ENCODE measurements around the gene POP7. TPM values are rescaled to one million over a fixed set of nuclear protein-coding genes. Genes with fewer than 3 reads are reported as not detected.
A peak's percentile ranks its signal among the peaks of the same experiment; 100 is the strongest.

The POP7 gene
- total RNA-seq, 1 experiment from 2014 or later: 96.9 TPM

DNA sequence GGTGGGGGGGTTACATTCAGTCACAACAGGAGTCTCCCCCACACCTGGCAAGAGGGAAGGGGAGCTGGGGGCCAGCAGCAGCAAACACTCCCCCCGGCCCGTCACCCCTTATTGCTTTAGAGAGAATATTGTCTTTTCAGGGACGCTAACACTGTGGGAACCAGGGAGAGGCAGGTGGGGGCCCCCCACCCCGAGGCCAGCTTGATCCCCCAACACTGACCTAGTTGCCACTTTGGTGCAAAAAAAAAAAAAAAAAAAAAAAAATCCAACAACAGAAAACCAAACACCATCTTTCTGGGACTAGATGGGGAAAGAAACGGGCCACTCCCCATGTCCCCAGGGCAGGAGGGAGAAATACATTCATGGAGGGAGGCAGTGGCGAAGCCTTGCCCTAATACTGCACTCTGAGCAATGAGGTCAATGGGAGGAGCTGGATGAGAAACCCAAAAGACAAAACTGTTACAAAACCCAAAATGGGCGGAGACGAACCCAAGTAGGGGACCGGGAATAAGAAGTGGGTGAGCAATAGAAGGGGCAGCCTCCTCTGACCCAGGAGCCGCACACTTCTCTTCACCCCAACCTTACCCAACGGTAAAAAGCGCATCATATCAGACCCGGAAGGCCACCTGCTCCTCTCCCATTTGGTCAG, 25.9 kb upstream of the POP7 start:
- no peaks in the 10 kb centered on the region for H3K4me1 ChIP-seq (ENCODE audit: insufficient read depth, low read length)
- H3K79me1 ChIP-seq (ENCODE audit: insufficient read depth, low read depth, low read length, poor library complexity, severe bottlenecking): no peaks in the 10 kb centered on the region
- H3K27ac ChIP-seq (ENCODE audit: insufficient read length, low read depth, low read length): no peak overlapping the region
- no peak overlapping the region for H3K4me3 Mint-ChIP-seq
- DNase-seq: no peak
- TF ChIP-seq, protein P1, sequence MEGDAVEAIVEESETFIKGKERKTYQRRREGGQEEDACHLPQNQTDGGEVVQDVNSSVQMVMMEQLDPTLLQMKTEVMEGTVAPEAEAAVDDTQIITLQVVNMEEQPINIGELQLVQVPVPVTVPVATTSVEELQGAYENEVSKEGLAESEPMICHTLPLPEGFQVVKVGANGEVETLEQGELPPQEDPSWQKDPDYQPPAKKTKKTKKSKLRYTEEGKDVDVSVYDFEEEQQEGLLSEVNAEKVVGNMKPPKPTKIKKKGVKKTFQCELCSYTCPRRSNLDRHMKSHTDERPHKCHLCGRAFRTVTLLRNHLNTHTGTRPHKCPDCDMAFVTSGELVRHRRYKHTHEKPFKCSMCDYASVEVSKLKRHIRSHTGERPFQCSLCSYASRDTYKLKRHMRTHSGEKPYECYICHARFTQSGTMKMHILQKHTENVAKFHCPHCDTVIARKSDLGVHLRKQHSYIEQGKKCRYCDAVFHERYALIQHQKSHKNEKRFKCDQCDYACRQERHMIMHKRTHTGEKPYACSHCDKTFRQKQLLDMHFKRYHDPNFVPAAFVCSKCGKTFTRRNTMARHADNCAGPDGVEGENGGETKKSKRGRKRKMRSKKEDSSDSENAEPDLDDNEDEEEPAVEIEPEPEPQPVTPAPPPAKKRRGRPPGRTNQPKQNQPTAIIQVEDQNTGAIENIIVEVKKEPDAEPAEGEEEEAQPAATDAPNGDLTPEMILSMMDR (conservative IDR thresholded peaks at IDR 0.05): no peak
- no peak overlapping the region for H2AFZ ChIP-seq (ENCODE audit: low read length)
- H2BK15ac ChIP-seq (ENCODE audit: low read depth, low read length): no peak overlapping the region
- H3K9ac ChIP-seq (ENCODE audit: extremely low read depth, insufficient read length, low read length): no peak overlapping the region
- no peak overlapping the region for H4K5ac ChIP-seq (ENCODE audit: insufficient read length, low read depth, low read length)
- H3K23me2 ChIP-seq (ENCODE audit: insufficient read length, low read depth, low read length, poor library complexity, severe bottlenecking): peaks cover 8% of the 10 kb centered on the region
- no peak overlapping the region for H2BK120ac ChIP-seq (ENCODE audit: low read depth, low read length, poor library complexity, severe bottlenecking)
- H3K9me3 ChIP-seq (ENCODE audit: control insufficient read depth, low read depth, low read length): no peaks in the 10 kb centered on the region
- no peak overlapping the region for H2BK12ac ChIP-seq (ENCODE audit: insufficient read length, low read depth, low read length)
- H3K4me2 ChIP-seq (ENCODE audit: insufficient read depth, insufficient read length, low read length): no peak overlapping the region
- H4K91ac ChIP-seq (ENCODE audit: insufficient read length, low read depth, low read length): no peak overlapping the region
- peaks cover 5 to 18% of the 10 kb centered on the region in 2 experiments for H3K4me1 Mint-ChIP-seq
- H3K79me2 ChIP-seq (ENCODE audit: insufficient read depth, low read length): no peaks in the 10 kb centered on the region
- no CpG with 5 or more reads among the region's 13 CpGs for WGBS (ENCODE audit: extremely low coverage, insufficient read length, low lambda C conversion rate)
- no peak overlapping the region for H2BK5ac ChIP-seq (ENCODE audit: insufficient read length, low read length)
- H4K20me1 ChIP-seq (ENCODE audit: control insufficient read depth, insufficient read depth, insufficient read length): no peaks in the 10 kb centered on the region
- no peak overlapping the region for H2AK5ac ChIP-seq (ENCODE audit: insufficient read length, low read length)
- peaks cover 14 to 65% (median 59%) of the 10 kb centered on the region in 3 experiments for H3K36me3 Mint-ChIP-seq (ENCODE audit: insufficient read depth in 1 of 3, low read depth in 3 of 3)
- H4K8ac ChIP-seq (replicated peaks; ENCODE audit: insufficient read length, low read depth, low read length): no peak overlapping the region
- H3K23ac ChIP-seq (ENCODE audit: insufficient read length, low read depth, low read length): no peak overlapping the region
- H2BK20ac ChIP-seq (ENCODE audit: low read depth, low read length, poor library complexity, severe bottlenecking): no peak overlapping the region
- H3K4ac ChIP-seq (ENCODE audit: low read depth, low read length): no peak overlapping the region
- peaks cover 3% of the 10 kb centered on the region for H3K27me3 Mint-ChIP-seq (ENCODE audit: low read depth)
- peak overlapping the region in 1 of 3 experiments; percentile 84; a peak in 4 of 7 replicates for H3K27ac Mint-ChIP-seq
- no peak overlapping the region for H3K14ac ChIP-seq (ENCODE audit: insufficient read depth, low read length)
- H3K9me3 Mint-ChIP-seq: no peaks in the 10 kb centered on the region
- no peaks in the 10 kb centered on the region for H3K27me3 ChIP-seq (ENCODE audit: insufficient read depth, low read length)
- H3K56ac ChIP-seq (ENCODE audit: insufficient read length, low read depth, low read length): no peak overlapping the region
- H3K18ac ChIP-seq (ENCODE audit: insufficient read length, low read depth, low read length): no peak overlapping the region
- H3T11ph ChIP-seq (ENCODE audit: low read length): no peak overlapping the region
